Lower leg skin (tissue), 3 donors: Measurements from ENCODE around the gene C16orf90.

Source experiments
- POLR2A ChIP-seq, 2 donors: fragments of 450-650 bp; IDR thresholded peaks; one replicate each; pipeline ENCODE4 v1.6.1; 2016 to 2017; ENCODE audit warnings: antibody characterized with exemption in 2 of 2, mild to moderate bottlenecking in 1 of 2, moderate library complexity in 1 of 2
- TF ChIP-seq, protein P1 (sequence below), 3 donors: fragments of 450-650 bp; IDR thresholded peaks; one replicate each; pipeline ENCODE4 v1.5.1; 2016; ENCODE audit warnings: antibody characterized with exemption in 3 of 3, mild to moderate bottlenecking in 3 of 3, moderate library complexity in 2 of 3

GRCh38 chr16:3482659-3483241 lies 12.5 kb downstream of the C16orf90 start:
- TF ChIP-seq, protein P1, sequence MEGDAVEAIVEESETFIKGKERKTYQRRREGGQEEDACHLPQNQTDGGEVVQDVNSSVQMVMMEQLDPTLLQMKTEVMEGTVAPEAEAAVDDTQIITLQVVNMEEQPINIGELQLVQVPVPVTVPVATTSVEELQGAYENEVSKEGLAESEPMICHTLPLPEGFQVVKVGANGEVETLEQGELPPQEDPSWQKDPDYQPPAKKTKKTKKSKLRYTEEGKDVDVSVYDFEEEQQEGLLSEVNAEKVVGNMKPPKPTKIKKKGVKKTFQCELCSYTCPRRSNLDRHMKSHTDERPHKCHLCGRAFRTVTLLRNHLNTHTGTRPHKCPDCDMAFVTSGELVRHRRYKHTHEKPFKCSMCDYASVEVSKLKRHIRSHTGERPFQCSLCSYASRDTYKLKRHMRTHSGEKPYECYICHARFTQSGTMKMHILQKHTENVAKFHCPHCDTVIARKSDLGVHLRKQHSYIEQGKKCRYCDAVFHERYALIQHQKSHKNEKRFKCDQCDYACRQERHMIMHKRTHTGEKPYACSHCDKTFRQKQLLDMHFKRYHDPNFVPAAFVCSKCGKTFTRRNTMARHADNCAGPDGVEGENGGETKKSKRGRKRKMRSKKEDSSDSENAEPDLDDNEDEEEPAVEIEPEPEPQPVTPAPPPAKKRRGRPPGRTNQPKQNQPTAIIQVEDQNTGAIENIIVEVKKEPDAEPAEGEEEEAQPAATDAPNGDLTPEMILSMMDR (IDR thresholded peaks at IDR 0.05) = no peak
- TF ChIP-seq POLR2A (IDR thresholded peaks at IDR 0.05) = no peak
